ENCODE data around the gene RBM12.
"Not testable (repeated sequence)": the region's sequence is repeated elsewhere in the genome, so short reads cannot be mapped to it uniquely, and the experiment has no call there.

Gene RBM12

DNA sequence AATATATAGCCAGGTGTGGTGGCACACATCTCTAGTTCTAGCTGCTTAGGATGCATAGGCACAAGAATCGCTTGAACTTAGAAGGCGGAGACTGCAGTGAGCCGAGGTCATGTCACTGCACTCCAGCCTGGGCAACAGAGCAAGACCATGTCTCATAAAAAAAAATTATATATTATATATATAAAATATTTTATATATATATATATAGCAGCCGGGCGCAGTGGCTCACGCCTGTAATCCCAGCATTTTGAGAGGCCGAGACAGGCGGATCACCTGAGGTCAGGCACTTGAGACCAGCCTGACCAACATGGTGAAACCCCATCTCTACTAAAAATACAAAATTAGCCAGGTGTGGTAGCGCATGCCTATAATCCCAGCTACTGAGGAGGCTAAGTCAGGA is 20.7 kb upstream of the RBM12 start:
- H2AFZ ChIP-seq (ENCODE audit: low read depth, low read length); H3K9me3 ChIP-seq (ENCODE audit: low read length): not testable (repeated sequence)
- peaks cover 12% of the 10 kb centered on the region for H3K36me3 ChIP-seq (ENCODE audit: insufficient read depth, low read length)

DNA sequence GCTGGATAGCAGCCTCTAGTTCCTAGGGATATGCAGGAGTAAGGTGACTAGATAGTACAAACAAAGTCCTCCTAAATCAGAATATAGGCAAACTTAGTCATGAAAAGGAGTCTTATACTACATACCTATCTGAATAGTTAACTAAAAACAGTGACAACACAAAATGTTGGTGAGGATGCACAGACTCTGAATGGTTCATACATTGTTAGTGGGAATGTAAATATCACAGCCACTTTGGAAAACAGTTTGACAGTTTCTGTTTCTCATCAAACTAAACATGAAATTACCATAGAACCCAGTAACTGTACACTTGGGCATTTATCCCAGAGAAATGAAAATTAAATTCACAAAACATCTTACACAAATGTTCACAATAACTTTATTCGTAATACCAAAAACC is 17.3 kb upstream of the RBM12 start:
- H3K27me3 ChIP-seq (ENCODE audit: insufficient read depth, low read length), result no peaks in the 10 kb centered on the region
- H3K4me3 ChIP-seq (ENCODE audit: low read length), result no peak overlapping the region
- no peaks in the 10 kb centered on the region for H3K9me3 ChIP-seq (ENCODE audit: low read length)
- H2AFZ ChIP-seq (ENCODE audit: low read depth, low read length), result no peak overlapping the region
- no peaks in the 10 kb centered on the region for H3K36me3 ChIP-seq (ENCODE audit: insufficient read depth, low read length)
- no peaks in the 10 kb centered on the region for H3K4me1 ChIP-seq (ENCODE audit: insufficient read depth, low read length)

More for the DNA sequence above, 20.7 kb upstream of the RBM12 start:
- not testable (repeated sequence) for H3K4me1 ChIP-seq (ENCODE audit: insufficient read depth, low read length); H3K4me3 ChIP-seq (ENCODE audit: low read length); H3K27me3 ChIP-seq (ENCODE audit: insufficient read depth, low read length)

DNA sequence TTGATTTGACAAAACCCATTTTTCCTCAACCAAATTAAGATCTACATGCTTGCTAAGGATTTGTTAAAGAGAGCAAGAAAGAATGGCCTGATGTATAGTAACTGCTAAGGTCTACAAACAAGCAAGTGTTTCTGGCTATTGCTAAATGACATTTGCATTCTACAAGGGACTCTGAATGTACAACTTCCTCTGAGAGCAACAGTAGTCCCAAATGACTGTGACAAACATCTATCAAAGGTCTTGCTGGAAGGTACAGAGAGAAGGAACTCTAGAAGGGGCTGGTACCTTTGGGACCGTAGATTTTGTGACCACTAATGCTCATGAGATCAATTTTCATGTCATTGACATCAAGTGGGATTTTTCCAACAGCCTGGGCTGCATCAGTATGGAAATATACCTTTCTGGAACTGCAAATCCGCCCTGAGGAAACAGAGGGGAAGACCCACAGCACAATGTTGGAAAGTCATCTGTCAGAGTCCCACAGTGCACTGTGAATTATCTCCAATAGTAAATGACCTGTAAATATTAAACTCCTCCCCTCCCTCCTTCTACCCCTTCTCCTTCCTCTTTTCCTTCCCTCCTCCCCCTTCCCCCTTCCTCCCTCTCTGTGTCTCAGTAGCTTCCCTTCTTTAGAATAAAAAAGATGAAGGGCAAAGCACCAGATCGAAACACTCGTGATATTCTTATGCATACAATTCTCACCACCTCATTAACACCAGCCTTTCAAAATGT is 15.9 kb upstream of the RBM12 start:
- H3K27me3 ChIP-seq (ENCODE audit: insufficient read depth, low read length), result no peaks in the 10 kb centered on the region
- H3K4me3 ChIP-seq (ENCODE audit: low read length), result no peak overlapping the region
- no peaks in the 10 kb centered on the region for H3K4me1 ChIP-seq (ENCODE audit: insufficient read depth, low read length)
- no peaks in the 10 kb centered on the region for H3K9me3 ChIP-seq (ENCODE audit: low read length)
- no peak overlapping the region for H2AFZ ChIP-seq (ENCODE audit: low read depth, low read length)
- no peaks in the 10 kb centered on the region for H3K36me3 ChIP-seq (ENCODE audit: insufficient read depth, low read length)

DNA sequence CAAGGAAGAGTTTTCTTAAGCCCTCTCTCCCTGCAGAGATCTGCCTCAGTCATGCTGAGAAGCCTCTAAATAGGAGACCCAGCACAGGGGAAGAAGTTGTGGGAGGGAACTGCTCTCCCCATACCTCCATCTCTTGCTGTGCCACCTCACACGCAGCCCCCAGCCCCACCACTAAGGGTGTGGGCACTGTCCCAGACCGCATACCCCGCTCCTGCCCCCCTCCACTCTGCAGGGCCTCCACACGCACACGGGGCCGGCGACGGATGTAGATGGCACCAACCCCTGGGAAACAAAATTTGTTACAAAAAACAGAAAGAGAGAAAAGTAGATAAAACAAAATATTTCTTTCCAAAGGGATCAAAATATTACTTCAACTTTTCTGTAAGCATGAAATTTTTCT is 10.2 kb upstream of the RBM12 start:
- no peaks in the 10 kb centered on the region for H3K27me3 ChIP-seq (ENCODE audit: insufficient read depth, low read length)
- peaks cover 15% of the 10 kb centered on the region for H3K36me3 ChIP-seq (ENCODE audit: insufficient read depth, low read length)

DNA sequence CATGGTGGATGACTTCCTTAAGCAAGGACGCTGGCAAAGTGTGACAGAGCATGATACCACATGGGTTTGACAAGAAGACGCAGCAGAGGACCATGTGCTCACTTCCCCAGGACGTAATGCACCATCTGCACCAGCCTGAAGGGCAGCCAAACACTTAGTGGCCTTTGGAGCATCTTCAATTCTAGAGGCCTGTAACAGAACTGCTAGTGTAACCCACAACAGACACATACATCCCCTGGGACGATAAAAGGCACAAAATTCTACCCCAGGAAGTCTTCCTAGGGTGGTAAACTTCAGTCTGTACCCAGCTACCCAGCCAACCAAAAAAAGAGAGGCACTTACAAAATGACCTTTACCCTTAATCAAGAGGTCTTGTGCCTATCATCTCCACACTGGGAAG is 9.2 kb upstream of the RBM12 start:
- peaks cover 24% of the 10 kb centered on the region for H3K36me3 ChIP-seq (ENCODE audit: insufficient read depth, low read length)
- no peaks in the 10 kb centered on the region for H3K27me3 ChIP-seq (ENCODE audit: insufficient read depth, low read length)
- H3K9me3 ChIP-seq (ENCODE audit: low read length), result no peaks in the 10 kb centered on the region
- no peak overlapping the region for H3K4me3 ChIP-seq (ENCODE audit: low read length)
- no peaks in the 10 kb centered on the region for H3K4me1 ChIP-seq (ENCODE audit: insufficient read depth, low read length)
- no peak overlapping the region for H2AFZ ChIP-seq (ENCODE audit: low read depth, low read length)

More for the DNA sequence above, 10.2 kb upstream of the RBM12 start:
- Histone ChIP-seq H2AFZ (ENCODE audit: low read depth, low read length) (no peak overlapping the region), H3K4me3 (ENCODE audit: low read length) (no peak overlapping the region), H3K4me1 (ENCODE audit: insufficient read depth, low read length) (no peaks in the 10 kb centered on the region), H3K9me3 (ENCODE audit: low read length) (no peaks in the 10 kb centered on the region)

DNA sequence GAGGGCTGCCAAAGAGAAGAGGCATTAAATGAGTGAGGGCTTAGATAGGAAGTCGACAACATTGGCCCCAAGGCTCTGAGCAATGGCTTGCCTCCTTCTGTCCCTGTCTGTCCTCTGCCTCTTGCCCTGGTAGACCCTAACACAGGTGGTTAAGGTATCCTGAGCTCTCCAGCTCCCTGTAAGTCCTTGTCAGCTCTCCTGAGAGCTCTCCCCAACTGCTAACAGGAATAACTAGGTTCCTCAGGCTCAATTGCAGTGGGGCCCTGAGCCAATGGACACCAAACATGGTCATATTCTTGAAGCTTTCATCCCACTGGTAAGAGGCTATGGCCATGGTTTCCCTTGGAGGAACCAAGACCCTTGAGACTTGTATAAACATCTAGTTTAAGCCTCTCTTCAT is 5.0 kb upstream of the RBM12 start:
- Histone ChIP-seq H3K4me1 (ENCODE audit: insufficient read depth, low read length) (peaks cover 2% of the 10 kb centered on the region), H3K4me3 (ENCODE audit: low read length) (no peak overlapping the region), H3K9me3 (ENCODE audit: low read length) (no peaks in the 10 kb centered on the region), H3K36me3 (ENCODE audit: insufficient read depth, low read length) (peaks cover 28% of the 10 kb centered on the region), H2AFZ (ENCODE audit: low read depth, low read length) (no peak overlapping the region), H3K27me3 (ENCODE audit: insufficient read depth, low read length) (no peaks in the 10 kb centered on the region)

DNA sequence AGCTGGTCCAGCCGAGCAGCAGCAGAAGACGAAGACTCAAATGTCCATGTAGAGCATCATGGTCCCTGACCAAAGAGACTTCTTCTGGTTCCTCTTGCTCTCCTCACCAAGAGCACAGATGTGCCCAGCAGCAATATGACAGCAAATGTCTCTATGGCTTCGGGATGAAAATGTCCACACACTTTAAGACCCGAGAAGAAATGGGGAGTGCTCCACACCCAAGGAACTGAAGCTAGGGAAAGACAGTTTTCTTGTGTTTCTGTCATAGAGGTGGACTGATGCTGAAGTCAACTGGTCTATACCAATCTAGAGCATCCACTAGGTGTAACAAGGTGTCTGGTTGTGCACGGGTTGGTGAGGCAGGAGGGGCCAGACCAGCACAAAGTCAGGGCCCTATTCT is 4.5 kb upstream of the RBM12 start:
- H3K9me3 ChIP-seq (ENCODE audit: low read length), result no peaks in the 10 kb centered on the region
- H3K27me3 ChIP-seq (ENCODE audit: insufficient read depth, low read length), result no peaks in the 10 kb centered on the region
- peaks cover 2% of the 10 kb centered on the region for H3K4me1 ChIP-seq (ENCODE audit: insufficient read depth, low read length)
- peaks cover 26% of the 10 kb centered on the region for H3K36me3 ChIP-seq (ENCODE audit: insufficient read depth, low read length)
- no peak overlapping the region for H2AFZ ChIP-seq (ENCODE audit: low read depth, low read length)
- H3K4me3 ChIP-seq (ENCODE audit: low read length), result no peak overlapping the region

DNA sequence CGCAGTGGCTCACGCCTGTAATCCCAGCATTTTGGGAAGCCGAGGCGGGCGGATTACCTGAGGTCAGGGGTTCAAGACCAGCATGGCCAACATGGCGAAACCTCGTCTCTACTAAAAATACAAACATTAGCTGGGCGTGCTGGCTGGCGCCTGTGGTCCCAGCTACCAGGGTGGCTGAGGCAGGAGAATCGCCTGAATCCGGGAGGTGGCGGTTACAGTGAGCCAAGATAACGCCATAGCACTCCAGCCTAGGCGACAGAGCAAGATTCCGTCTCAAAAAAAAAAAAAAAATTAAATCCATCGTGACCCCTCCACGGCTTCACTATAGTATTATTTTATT is 1.2 kb upstream of the RBM12 start:
- H3K27me3 ChIP-seq (ENCODE audit: insufficient read depth, low read length), result no peaks in the 10 kb centered on the region
- peaks cover 22% of the 10 kb centered on the region for H3K4me1 ChIP-seq (ENCODE audit: insufficient read depth, low read length)
- peaks cover 12% of the 10 kb centered on the region for H3K36me3 ChIP-seq (ENCODE audit: insufficient read depth, low read length)
- no peaks in the 10 kb centered on the region for H3K9me3 ChIP-seq (ENCODE audit: low read length)
- H2AFZ ChIP-seq (ENCODE audit: low read depth, low read length), result no peak overlapping the region
- H3K4me3 ChIP-seq (ENCODE audit: low read length), result no peak overlapping the region

DNA sequence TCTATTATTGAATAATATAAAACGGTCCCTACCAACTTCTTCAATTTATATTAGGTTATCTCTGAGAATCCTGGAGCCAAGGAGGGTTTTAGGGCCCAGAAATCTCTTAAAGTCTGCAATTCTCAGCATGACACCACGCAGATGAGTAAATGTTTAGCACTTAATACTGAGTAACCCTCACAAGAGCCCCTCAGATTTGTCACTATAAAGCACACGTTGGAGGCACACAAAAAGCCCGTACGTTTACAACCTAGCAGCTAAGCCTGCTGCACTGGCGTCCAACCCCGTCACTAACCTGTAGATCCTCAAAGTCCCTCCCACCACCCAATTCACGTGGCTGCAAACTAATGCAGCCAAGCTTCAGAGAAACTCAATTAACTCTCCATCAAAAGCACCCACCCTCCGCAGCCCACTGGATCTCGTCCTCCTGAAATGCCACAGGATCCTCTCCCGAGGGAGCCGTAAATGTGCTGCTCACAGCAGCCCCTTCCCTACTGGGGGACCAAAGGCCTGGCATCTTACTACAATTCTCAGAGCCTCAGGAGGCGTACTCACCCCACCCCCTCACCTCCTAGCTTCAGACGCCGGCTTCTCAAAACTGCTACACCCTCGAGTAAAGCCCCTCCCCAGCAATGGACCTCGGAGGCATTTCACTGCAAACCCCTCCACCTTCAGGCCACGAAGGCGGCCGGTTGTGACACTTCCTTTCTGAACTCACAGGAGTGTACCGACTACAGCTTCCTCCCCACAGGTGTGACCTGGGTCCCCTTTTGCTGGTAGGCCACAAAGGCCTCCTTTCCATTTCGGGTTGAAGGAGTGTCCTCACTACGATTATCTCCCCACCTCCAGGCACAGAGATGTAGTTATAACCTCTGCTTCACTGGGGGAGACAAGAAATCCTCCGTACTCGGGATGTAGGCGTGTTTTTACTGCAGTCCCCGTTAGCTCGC is 909 bp downstream of the RBM12 start:
- peaks cover 4% of the 10 kb centered on the region for H3K36me3 ChIP-seq (ENCODE audit: insufficient read depth, low read length)
- H2AFZ ChIP-seq (ENCODE audit: low read depth, low read length), result no peak overlapping the region
- no peaks in the 10 kb centered on the region for H3K27me3 ChIP-seq (ENCODE audit: insufficient read depth, low read length)
- peak overlapping the region; percentile 69 for H3K4me3 ChIP-seq (ENCODE audit: low read length)
- H3K9me3 ChIP-seq (ENCODE audit: low read length), result no peaks in the 10 kb centered on the region
- peaks cover 27% of the 10 kb centered on the region for H3K4me1 ChIP-seq (ENCODE audit: insufficient read depth, low read length)

DNA sequence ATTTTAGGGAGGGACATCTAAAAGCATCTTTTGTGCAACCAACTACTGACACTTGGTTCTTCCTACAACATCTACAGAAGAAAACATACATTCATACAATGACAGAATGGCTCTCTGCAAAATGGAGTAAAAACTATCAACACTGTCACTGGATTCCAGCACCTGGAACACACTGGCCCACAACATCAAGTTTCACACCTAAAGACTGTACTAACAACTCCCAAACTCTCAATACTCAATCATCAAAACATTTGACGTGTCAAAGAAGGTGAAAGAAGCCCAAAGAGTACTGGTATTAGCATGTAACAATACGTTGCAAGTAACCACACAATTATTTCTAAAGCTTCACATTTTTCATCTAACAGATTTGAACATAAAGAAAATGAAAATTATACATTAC is 2.1 kb downstream of the RBM12 start:
- H3K27me3 ChIP-seq (ENCODE audit: insufficient read depth, low read length), result no peaks in the 10 kb centered on the region
- no peak overlapping the region for H2AFZ ChIP-seq (ENCODE audit: low read depth, low read length)
- peaks cover 27% of the 10 kb centered on the region for H3K4me1 ChIP-seq (ENCODE audit: insufficient read depth, low read length)
- peaks cover under 1% of the 10 kb centered on the region for H3K36me3 ChIP-seq (ENCODE audit: insufficient read depth, low read length)
- peak overlapping the region; percentile 69 for H3K4me3 ChIP-seq (ENCODE audit: low read length)
- no peaks in the 10 kb centered on the region for H3K9me3 ChIP-seq (ENCODE audit: low read length)

DNA sequence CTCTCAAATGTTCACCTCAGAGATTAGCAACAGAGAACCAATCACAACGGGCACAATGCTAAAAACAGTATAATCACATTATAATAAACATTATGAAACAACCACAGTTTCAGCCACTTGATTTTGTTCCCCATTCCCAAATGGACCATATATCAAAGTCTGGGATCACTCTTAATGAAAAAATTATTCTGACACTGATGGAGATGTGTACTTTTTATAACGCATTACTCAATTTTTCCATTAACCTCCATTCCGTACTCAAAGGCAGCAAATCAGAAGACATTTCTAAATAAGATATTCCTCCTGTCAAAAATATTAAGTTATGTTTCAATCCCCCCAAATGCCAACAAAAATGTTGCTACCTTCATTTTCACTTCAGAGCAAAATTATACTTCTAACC is 2.8 kb downstream of the RBM12 start:
- H3K27me3 ChIP-seq (ENCODE audit: insufficient read depth, low read length), result no peaks in the 10 kb centered on the region
- peaks cover 27% of the 10 kb centered on the region for H3K4me1 ChIP-seq (ENCODE audit: insufficient read depth, low read length)
- no peaks in the 10 kb centered on the region for H3K9me3 ChIP-seq (ENCODE audit: low read length)
- peak overlapping the region; percentile 69 for H3K4me3 ChIP-seq (ENCODE audit: low read length)
- peaks cover 7% of the 10 kb centered on the region for H3K36me3 ChIP-seq (ENCODE audit: insufficient read depth, low read length)
- H2AFZ ChIP-seq (ENCODE audit: low read depth, low read length), result no peak overlapping the region

DNA sequence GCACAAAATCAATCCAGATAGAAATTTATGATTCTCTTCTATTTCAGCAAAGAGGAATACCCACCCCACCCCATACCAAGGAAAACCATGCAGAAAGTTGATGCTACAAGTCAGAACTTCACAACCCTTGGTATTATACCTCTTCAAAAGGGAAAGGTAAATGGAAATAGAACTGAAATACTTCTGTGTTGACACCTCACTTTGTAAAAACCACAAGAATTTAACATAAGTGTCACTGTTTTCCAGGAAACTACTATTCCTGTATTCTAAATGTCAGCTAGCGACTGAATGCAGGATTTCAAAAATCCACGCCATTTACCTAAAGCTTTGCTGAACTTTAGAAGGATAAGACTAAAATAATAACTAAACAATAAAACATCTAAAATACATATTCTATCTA is 3.6 kb downstream of the RBM12 start:
- peaks cover 8% of the 10 kb centered on the region for H3K36me3 ChIP-seq (ENCODE audit: insufficient read depth, low read length)
- H2AFZ ChIP-seq (ENCODE audit: low read depth, low read length), result no peak overlapping the region
- peaks cover 27% of the 10 kb centered on the region for H3K4me1 ChIP-seq (ENCODE audit: insufficient read depth, low read length)
- no peak overlapping the region for H3K4me3 ChIP-seq (ENCODE audit: low read length)
- no peaks in the 10 kb centered on the region for H3K27me3 ChIP-seq (ENCODE audit: insufficient read depth, low read length)
- no peaks in the 10 kb centered on the region for H3K9me3 ChIP-seq (ENCODE audit: low read length)

DNA sequence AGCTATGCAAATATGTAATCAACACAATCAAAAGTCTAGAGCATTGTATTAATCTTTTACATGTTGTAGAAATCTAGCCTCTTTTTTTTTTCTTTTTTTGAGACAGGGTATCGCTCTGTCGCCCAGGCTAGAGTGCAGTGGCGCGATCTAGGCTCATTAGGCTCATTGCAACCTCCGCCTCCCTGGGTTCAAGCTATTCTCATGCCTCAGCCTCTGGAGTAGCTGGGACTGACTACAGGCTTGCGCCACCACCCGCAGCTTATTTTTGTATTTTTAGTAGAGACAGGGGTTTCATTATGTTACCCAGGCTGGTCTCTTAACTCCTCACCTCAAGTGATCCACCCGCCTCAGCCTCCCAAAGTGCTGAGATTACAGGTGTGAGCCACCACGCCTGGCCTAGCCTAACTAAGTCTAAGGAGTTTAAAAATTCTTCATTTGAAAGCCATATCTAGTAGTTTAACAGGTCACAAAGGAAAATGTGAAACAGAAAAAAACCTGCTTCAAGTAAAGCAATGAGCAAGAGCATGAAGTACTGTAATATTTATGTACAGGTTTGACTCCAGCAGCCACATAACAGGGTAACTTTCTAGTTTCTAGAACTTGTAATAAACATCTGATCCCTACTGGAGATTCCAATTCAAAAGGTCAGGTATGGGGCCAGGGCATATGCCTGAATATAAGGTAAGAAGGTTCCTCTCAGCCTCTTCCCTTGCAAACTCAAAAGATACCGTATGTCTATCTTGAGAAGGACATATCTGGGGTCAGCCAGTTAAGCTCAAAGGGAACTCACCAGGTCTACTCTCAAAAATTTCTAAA is 4.4 kb downstream of the RBM12 start:
- H3K36me3 ChIP-seq (ENCODE audit: insufficient read depth, low read length), result peaks cover 12% of the 10 kb centered on the region
- H3K4me1 ChIP-seq (ENCODE audit: insufficient read depth, low read length), result peaks cover 27% of the 10 kb centered on the region
- H2AFZ ChIP-seq (ENCODE audit: low read depth, low read length), result no peak overlapping the region
- H3K9me3 ChIP-seq (ENCODE audit: low read length), result no peaks in the 10 kb centered on the region
- H3K27me3 ChIP-seq (ENCODE audit: insufficient read depth, low read length), result no peaks in the 10 kb centered on the region
- no peak overlapping the region for H3K4me3 ChIP-seq (ENCODE audit: low read length)
